Activated CD4-positive, CD25-positive, alpha-beta regulatory T cell (primary cell): ENCODE data around the gene C14orf180.

ENCODE experiments used
- DNase-seq, 4 experiments: peaks; one replicate each; lab custom pipeline; 2025; lab: John Stamatoyannopoulos, UW

Gene C14orf180

DNA sequence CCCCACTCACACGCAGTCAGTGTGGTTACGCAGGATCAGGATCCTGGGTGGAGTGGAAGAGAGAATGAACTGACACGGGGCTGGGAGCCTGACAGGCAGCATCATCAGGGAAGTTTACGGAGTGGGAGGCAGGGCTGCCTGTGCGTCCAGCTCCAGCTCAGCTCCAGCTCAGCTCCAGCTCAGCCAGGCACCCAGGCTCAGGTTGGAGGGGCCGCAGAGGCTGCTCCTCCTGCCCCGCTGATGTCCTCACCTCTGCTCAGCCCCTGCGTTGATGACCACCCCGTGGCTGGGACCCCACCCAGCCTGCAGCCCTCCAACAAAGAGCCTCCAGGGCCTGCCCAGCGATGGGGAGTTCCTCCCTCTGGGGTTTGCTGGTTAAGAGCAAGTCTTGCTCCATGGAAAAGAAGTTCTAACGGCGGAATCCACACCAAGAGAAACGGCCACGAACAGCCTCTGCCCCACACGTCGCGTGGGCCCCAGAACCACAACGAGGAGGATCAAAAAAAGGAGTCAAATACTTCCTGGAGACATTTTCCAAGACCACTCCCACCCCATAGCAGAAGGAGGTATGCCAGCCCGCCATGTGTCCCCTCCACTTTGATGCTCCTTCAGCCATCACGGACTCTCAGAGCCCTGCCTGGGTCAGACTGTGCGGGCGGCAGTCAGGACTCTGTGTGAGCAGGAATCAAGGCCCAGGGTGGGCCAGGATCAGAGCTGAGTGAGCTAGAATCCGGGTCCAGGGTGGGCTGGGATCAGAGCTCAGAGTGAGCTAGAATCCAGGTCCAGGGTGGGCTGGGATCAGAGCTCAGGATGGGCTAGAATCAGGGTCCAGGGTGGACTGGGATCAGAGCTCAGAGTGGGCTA is 17.7 kb upstream of the C14orf180 start:
- DNase-seq = no peak

DNA sequence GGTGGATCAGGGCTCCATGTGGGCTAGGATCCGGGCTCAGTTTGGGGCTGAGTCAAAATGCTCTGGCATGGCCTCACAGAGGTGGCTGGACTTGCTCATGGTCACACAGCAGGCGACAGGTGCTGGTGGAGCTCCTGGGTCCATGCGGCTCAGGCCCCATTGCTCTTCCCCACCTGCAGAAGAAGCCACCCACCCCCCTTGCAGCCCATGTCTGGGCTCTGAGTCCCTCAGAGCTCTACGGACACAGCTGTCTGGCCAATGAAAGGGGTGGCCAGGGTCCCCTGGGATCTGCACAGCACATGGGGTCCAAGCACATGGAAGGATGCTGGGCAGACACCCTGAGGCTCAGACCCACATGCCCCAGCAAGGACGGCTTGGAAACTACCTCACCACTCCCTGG is 17.0 kb upstream of the C14orf180 start:
- no peak for DNase-seq

DNA sequence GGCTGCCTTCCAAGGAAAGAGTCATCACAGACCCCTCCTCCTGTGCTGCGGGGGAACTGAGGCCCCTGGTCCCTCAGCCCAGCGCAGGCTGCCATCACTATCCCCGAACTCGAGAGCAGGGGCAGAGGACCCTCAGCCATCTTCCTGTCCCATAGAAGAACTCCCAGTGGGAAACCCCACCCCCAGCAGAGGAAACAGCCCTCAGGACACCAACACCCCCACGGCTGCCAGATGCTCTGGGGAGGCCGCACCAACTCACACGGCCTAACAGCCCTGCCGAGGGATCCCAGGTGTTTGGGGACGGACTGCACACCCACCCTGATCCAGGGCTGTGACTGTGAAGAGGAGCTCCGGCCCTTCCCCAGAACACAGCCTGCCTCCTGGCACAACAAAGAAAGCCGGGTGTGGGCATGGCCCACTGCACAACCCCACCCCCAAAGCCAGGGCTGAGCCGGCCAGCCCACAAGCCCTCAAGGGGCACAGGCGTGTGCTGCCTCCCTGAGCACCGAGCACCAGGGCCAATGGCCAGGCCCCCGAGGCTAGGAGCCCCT is 16.3 kb upstream of the C14orf180 start:
- DNase-seq = no peak

DNA sequence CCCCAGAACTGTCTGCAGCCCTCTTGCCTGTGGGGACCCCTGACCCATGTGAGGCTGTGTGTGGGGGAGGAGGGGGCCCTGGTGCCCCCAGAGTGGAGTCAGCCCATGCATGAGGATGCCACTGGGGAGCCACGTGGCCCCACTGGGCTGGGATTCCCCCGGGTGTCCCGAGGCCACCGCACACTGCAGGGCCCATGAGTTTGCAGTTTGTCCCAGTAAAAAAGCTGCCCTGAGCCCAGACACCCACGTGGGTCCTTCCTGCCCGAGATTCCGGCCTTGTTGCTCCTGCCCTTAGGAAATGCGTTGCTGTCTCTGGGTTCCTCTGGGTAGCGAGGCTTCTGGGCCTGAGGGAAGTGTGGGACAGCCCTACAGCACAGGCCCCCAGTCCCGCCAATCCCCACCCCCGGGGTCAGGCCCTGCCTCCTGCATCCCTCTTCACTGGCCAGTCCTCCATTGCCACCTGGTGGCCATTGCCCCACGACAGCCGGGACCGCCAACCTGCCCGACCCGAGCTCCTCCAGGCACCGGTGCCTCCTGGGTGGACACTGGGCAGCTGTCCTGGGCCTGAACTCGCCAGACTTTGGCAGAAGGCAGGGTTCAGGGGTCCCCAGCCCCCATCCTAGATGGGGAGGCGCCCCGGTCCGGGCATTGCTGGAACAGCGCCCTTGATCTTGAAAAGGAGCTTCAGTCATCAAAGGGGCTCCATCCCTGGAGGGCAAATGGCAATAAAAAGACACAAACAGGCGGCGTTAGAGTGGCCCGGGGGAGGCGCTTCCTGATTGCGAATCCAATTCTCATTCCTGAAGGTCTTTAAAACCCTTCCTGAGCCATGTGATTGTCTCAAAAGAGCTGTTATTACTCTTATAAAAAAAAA is 15.6 kb upstream of the C14orf180 start:
- DNase-seq = peak; percentile 15 to 46 (median 30)

DNA sequence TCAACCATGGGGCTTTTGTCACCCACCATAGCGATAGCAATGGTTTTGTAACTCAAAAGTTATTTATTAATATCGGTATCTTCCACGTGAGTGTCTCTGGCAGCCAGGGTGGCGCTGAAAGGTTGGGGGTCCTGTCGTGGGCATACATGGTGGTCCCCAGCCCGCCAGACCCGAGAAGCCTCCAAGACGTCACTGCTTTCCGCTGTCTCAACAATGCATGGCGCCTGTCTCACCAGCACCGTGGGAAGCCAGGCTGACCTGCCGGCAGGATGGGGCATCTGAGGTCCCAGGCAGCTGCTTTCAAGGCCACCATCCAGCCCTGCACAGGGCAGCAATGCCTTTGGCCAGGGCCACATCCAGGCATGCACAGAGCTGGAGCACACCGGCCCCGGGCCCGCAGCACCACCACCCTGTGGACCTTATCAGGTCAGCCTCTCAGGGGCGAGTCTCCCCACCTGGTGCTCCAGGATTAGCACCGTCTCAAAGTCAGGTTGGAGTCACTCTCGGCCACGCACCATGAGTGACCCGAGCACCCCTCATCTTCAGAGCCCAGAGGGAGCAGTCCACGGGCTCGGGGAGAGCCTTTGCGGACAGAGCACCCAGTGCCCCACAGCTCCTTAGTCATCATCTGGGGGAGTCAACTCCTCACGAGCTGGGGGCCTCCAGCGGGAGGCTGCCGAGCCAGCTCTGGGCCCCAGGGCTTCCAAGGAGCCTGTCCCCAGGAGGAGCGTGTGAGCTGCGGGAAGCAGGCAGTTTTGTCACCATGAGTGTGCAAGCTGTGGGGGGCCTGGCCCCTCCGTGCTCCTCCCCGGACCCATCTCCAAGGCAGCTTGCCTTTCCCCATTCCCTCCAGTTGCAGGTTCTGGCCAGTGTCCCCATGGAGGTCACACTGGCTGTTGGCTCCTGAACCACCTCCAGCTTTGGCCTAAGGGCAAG is 14.6 kb upstream of the C14orf180 start:
- no peak for DNase-seq

DNA sequence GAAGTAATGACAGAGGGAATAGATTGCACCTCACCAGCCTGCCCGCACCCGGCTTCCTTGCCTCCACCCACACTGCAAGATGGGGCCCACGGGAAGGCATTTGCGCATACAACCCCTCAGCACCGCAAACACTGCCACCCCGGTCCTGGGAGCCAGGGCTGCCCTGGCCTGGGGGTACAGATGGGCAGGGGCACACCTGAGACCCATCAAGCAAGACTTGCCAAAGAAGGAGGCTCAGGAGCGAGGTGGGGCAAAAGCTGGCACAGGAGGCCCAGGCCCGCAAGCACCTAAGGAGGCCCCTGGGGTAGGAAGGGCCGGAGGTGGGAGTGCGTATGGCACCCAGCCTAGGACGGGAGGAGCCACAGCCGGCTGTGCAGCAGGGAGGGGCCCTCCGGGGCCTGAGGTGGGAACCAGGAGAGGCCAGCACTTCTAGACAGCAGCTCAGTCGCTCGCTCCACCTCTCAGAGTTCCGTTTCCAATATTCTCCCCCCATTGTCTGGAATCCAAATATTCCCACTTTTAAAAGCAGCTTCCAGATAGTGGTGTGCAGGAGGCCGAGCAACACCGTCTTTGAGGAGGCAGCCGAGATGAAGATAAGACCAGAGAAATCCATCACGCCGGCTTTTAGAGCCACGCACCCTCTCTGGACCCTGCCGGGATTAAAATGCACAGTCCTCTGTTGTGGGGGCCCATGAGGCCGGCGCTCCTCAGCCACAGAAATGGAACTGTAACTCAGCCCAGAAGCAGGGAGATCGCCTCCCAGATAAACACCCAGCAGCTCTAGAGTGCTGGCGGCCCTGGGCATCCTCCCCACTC is 12.2 kb upstream of the C14orf180 start:
- no peak for DNase-seq

DNA sequence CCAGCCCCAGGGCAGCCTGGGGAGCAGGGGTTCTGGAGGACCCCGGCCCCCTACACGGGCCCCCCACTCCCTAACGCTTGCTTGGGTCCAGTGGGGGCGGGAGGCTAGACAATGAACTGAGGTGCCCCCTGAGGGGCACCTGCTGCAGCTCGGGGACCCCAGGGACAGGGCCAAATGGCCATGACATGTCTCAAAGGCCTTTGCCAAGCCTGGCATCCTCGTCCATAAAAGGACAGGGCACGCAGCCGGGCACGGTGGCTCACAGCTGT is 11.7 kb upstream of the C14orf180 start:
- no peak for DNase-seq

DNA sequence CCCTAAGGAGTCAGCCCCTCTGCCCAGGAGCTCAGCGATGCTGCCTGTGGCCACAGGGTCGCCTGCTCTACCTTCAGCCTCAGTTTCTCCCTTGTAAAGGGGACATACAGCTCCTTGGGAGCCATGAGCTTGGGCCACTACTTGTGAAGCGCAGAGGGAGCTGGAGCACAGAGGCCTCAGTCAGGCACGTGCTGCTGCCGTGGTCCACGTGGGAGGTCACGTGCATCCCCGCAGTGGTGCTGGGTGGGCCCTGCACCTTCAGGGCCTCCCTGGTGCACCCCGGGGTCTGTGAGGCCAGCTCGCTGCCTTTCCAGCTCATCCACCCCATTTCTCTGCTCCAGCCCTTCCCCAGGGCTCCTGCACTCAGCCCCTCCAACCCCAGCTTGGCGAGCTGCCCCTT is 10.9 kb upstream of the C14orf180 start:
- no peak for DNase-seq

DNA sequence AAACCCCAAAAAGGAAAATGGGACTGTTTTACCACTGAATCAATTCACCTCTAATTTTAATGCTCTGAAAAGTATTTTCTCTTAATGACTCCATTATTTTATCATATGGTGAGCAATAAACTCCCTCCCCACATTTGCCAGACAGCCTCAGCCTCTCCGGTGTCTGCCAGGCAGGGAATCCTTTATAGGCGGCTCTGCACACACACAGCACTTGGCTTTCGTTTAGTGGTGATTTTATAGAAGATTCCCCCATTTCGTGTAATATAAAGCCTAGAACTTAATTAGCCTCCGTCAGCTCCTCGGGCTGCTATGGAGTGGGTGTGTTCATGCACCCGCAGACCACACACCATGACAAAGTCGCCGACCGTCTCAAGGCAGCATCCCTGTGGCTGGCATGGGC is 10.1 kb upstream of the C14orf180 start:
- no peak for DNase-seq

DNA sequence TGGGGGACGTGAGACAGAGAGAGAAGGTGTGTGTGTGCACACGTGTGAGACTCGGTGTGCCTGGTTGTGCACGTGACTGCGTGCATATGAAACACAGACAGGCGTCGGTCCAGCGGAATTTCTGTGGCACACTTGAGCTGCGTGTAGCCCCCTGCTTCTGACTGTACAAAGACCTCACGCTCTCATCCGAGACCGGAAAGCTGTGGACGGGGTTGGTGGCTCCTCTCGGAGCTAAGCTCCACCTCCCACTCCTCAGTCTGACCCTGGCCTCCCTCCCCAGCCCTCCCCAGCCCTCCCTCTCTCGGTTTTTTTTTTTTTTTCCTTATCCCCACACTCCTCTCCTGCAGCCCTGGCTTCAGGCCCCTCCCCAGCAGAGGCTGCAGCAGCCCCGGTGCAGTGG is 8.3 kb upstream of the C14orf180 start:
- DNase-seq = no peak

DNA sequence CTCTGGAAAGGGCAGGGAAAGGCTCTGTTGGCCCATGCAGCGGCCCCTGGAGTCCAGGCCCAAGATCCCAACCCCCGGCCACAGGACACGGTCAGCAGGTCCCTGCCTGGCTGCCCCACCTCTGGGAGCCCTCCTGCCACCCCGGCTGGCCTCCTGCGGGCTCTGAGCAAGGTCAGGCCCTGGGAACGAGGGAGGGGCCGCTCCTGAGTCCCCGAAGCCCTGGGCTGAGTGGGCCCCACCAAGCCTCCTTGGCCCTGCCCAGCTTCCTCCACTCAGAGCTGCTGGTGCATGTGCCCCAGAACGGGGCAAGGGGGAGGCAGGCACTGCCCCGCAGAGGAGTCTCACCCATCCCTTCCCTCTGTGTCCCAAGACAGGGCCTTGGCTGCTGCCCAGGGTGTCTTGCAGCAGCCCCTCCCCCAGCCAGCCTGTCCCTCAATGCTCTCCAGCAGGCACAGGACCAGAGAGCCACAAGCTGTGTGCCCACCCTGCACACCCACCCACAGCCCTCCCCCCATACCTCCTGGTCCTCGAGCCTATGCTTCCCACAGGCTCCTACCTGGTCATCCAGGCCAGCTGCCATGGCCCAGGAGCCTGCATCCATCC is 7.4 kb upstream of the C14orf180 start:
- DNase-seq = no peak

DNA sequence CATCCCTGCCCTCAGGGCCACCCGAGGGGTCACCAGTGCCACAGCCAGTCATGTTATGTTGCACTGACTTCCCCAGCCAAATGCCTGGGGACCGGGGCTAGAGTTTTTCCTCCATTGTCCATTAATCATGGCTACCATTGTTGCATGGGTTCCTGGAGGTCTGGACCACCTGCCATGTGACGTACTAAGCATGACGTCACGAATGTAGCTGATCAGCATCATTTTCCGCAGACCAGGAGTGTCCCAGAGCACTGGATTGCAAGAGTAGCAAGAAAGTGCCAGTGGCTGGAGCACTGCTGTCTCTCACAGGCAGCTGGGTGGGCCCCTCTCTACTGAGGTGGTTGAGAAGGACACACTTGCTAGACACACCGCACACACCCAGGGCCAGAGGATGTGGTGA is 6.9 kb upstream of the C14orf180 start:
- no peak for DNase-seq

DNA sequence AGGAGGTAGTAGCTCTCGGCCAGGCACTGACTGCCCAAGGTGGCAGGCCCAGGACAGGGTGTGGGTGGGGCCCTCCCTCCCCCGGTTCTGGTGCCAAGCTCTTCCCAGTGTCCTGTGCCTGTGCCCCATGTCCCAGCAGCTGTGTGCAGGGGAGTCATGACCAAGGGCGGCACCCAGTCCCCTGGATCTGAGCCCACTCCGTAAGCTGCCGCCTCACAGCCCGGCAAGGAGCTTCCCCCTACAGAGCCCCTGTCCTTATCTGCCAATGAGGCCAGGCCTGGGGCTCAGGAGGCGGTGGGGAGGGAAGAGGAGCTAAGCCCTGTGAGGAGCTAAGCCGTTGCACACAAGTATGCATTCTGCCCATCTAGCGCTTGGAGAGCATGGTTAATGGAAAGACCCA is 5.6 kb upstream of the C14orf180 start:
- no peak for DNase-seq

DNA sequence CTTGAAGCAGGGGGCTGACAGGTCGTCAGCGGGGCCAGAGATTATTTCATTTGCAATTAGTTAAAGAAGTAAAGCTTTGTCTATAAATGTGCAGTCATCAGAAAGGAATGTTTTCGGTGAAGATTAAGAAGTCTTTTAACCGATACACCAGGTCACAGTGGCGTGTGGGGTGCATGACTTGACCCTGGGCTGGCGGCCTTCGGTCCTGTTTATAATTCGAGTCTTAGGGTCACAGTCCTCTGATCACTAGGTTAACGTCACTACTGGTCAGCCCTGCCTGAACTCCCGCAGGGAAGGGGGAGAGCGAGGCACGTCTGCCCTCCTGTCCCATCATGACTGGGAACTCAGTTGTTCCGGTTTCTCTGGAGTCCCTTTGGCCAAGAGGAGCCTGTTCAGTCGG is 5.0 kb upstream of the C14orf180 start:
- no peak for DNase-seq

DNA sequence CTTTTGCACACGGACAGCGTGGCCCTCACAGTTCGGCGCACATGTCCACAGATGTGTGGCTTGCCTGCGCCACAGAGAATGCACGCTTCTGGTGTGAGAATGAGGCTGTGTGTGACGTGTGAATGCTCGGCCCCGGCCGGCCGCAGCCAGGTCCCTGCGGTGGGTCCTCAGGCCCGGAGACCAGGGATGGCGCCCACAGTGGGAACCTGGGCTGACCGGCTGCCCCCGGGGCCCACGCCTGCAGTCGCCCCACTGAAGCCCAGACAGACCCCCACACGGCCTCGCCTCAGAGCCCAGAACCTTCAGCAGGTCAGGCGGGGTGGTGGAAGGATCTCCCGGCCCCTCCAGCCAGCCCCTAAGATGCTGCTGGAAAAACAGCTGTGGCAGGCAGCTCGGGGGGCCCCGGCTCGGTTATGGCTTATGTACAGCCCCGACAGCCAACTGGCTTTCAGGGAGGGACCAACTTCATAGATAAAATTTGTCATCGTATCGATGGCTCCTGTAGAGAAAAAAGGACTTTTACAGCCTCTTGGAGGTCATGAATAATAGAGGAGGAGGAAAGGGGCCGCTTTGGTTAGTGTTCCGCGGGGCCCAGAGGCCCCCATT is 4.5 kb upstream of the C14orf180 start:
- DNase-seq = no peak

DNA sequence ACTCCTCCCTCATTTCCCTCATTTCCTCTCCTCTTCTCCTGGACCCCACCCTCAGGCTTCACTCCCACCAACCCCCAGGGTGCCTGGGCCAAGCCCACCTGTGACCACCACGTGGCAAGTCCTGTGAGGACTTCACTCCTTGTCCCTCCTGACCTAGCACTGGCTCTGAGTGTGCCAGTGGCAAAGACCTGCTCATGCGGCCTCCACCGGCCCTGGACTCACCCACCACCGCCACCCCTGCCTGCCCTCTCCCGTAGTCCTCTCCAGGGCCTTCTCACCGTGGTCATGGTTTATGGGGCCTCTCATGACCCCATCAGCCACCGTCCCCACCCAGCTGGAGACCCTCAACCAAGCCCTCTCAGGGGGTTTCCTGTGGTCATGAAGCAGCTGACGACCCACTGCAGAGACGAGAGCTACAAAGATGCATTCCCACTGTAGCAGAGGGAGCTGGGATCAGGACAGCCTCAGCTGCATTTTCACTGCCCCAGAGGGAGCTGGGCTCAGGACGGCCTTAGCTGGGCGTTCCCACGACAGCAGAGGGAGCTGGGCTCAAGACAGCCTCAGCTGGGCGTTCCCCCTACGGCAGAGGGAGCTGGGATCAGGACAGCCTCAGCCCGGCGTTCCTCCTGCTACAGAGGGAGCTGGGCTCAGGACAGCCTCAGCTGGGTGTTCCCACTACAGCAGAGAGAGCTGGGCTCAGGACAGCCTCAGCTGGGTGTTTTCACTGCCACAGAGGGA is 3.2 kb upstream of the C14orf180 start:
- DNase-seq = no peak

DNA sequence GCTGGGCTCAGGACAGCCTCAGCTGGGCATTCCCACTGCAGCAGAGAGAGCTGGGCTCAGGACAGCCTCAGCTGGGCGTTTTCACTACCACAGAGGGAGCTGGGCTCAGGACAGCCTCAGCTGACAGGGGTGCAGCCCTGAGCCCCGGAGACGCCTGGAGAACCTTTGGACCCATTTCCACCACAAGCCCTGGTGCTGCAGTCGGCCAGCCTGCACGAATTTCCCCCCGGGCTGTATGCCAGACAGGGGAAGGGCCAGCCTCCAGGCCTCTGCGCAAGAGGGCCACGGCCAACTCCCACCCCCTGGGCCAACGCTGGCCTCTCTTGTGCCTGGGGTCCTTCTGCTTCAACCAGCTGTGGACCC is 2.6 kb upstream of the C14orf180 start:
- no peak for DNase-seq

DNA sequence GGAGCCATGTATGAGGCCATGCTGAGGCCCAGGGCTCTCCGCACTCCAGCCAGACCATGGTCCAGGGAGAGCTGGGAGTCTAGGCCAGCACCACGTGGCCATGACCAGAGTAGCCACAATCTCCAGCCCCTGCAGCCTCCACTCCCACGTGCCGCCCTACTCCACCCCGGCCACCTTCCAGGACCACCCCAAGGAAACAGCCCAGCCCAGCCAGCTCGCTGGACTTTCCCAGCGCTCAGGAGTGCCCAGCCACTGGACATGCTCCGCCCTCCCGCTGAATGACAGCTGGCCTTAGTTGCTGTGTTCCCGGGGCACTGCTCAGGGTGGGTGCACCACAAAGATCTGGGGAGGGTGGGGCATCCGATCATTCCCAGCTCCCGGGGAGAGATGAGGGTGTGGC is 2.1 kb upstream of the C14orf180 start:
- no peak for DNase-seq

DNA sequence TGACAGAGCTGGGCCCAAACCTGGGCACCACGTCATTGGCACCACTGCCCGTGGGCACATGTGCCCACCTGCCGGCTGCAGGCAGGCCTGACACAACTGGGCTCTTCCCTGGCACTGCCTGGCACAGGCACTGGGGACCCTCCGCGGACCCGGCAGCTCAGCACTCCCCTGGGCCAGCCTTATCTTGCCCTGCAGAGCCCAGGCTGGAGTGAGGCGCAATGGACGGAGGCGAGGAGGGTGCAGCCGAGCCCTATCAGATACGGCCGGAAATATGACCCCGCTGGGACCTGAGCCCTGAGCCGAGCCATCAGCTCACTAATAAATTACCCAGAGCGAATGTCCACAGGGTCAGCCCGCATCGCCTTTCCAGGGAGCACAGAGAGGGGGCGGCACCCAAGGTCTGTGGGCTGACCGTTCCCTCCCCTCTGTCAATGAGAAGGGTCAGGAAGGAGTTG is 1.7 kb upstream of the C14orf180 start:
- no peak for DNase-seq

DNA sequence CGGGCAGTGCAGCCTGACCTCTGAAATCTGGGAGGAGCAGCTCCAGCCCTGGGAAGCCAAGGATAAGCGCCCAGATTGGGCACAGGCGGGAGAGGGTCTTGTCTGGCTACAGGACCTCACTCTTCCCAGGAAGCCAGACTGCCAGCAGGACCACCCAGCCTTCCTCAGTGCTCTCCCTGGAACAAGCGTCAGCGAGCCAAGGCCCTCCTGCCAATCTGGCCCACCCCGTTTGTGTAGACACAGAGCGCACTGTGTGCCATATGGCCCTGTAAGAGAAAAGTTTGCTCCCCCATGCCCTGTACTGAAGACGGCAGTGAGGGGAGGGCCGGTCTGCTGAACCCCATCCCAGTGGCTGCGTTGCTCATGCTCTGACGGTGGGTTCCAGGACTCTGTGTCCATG is 1.2 kb upstream of the C14orf180 start:
- no peak for DNase-seq
